Measurements from ENCODE around the gene CETP. TPM values are rescaled to one million over a fixed set of nuclear protein-coding genes. Genes with fewer than 3 reads are reported as not detected.

CETP gene
- total and polyA plus RNA-seq, 2 of the 13 experiments (the other 11 are each of a cell fraction or from before 2014, with no cell fraction given) = 0.31 to 9.8 TPM

- TF ChIP-seq HOXA3 (CRISPR knock-in tag; IDR thresholded peaks at IDR 0.05) (peak; percentile 36; the same call in 1 of the 2 replicates), MNT (IDR thresholded peaks at IDR 0.05) (0 out of 2 replicates have a peak, but pooled peaks have one; percentile 8), REL (CRISPR knock-in tag; conservative IDR thresholded peaks at IDR 0.05) (0 out of 2 replicates have a peak, but pooled peaks have one; percentile 68), ZFP36L1 (CRISPR knock-in tag; IDR thresholded peaks at IDR 0.05) (no peak), HDAC2 (CRISPR knock-in tag; IDR thresholded peaks at IDR 0.05) (no peak), NCOA2 (CRISPR knock-in tag; IDR thresholded peaks at IDR 0.05) (peak; percentile 70), PPARG (CRISPR knock-in tag; conservative IDR thresholded peaks at IDR 0.05) (0 out of 2 replicates have a peak, but pooled peaks have one; percentile 10), ZNF230 (CRISPR knock-in tag; IDR thresholded peaks at IDR 0.05) (peak; percentile 60; the same call in 1 of the 2 replicates), ZFP41 (CRISPR knock-in tag; IDR thresholded peaks at IDR 0.05; ENCODE audit: borderline replicate concordance) (0 out of 2 replicates have a peak, but pooled peaks have one; percentile 29), CENPX (CRISPR knock-in tag; IDR thresholded peaks at IDR 0.05) (no peak), ZNF703 (CRISPR knock-in tag; IDR thresholded peaks at IDR 0.05; ENCODE audit: borderline replicate concordance) (no peak), HMGXB4 (CRISPR knock-in tag; IDR thresholded peaks at IDR 0.05; ENCODE audit: borderline replicate concordance in 1 of 2, low read depth in 1 of 2) (peak in 1 of 2 experiments; percentile 56; a peak in 2 of 4 replicates), MIER2 (CRISPR knock-in tag; IDR thresholded peaks at IDR 0.05) (no peak), MLXIP (CRISPR knock-in tag; IDR thresholded peaks at IDR 0.05; ENCODE audit: borderline replicate concordance) (0 out of 2 replicates have a peak, but pooled peaks have one; percentile 14), CREB3 (CRISPR knock-in tag; IDR thresholded peaks at IDR 0.05) (peak; percentile 47; the same call in 1 of the 2 replicates), CENPT (CRISPR knock-in tag; IDR thresholded peaks at IDR 0.05; ENCODE audit: low read depth) (no peak), ZNF468 (CRISPR knock-in tag; IDR thresholded peaks at IDR 0.05) (no peak), ZBTB2 (CRISPR knock-in tag; IDR thresholded peaks at IDR 0.05; ENCODE audit: low read depth) (no peak), SMARCE1 (IDR thresholded peaks at IDR 0.05; ENCODE audit: borderline replicate concordance) (no peak)
Observed at GRCh38 chr16:56988948-56989945, 27.5 kb downstream of the CETP start, which contains the start of gene NLRC5 (continued).
